GM19324 (cell line): ENCODE results near the gene PI4KA.
"Not testable (repeated sequence)": the region's sequence is repeated elsewhere in the genome, so short reads cannot be mapped to it uniquely, and the experiment has no call there.

Source experiments
- ATAC-seq: cut with Tn5 transposase; IDR thresholded peaks from one replicate; pipeline ENCODE4 v1.9.1; 2021; ENCODE audit warnings: mild to moderate bottlenecking, moderate library complexity; ENCODE audit not compliant: unreplicated experiment, low FRiP score

The PI4KA gene

GRCh38 chr22:20702546-20703413 is 155.8 kb downstream of the PI4KA start:
- ATAC-seq = peak; percentile 67

GRCh38 chr22:20702175-20702545 is 156.5 kb downstream of the PI4KA start:
- ATAC-seq = peak; percentile 30

- ATAC-seq = peak; percentile 3
These were observed 156.9 kb downstream of the PI4KA start for GRCh38 chr22:20701680-20702136.

GRCh38 chr22:20700347-20700746 is 158.3 kb downstream of the PI4KA start:
- not testable (repeated sequence) for ATAC-seq

- not testable (repeated sequence) for ATAC-seq
These were observed 158.8 kb downstream of the PI4KA start for GRCh38 chr22:20699856-20700255.

- not testable (repeated sequence) for ATAC-seq
These were observed 161.0 kb downstream of the PI4KA start for GRCh38 chr22:20697481-20698113.

- ATAC-seq = not testable (repeated sequence)
These were observed 162.6 kb downstream of the PI4KA start for GRCh38 chr22:20696056-20696455.

- not testable (repeated sequence) for ATAC-seq
These were observed 163.4 kb downstream of the PI4KA start for GRCh38 chr22:20695205-20695604.

GRCh38 chr22:20694256-20694655 is 164.4 kb downstream of the PI4KA start:
- not testable (repeated sequence) for ATAC-seq

GRCh38 chr22:20692926-20693325 is 165.7 kb downstream of the PI4KA start:
- ATAC-seq = not testable (repeated sequence)

- ATAC-seq = not testable (repeated sequence)
These were observed 167.9 kb downstream of the PI4KA start for GRCh38 chr22:20690586-20691317.

- not testable (repeated sequence) for ATAC-seq
These were observed 171.0 kb downstream of the PI4KA start for GRCh38 chr22:20687356-20688172.

GRCh38 chr22:20685764-20686163 is 172.8 kb downstream of the PI4KA start:
- not testable (repeated sequence) for ATAC-seq

- ATAC-seq = not testable (repeated sequence)
These were observed 179.7 kb downstream of the PI4KA start for GRCh38 chr22:20678792-20679435.

GRCh38 chr22:20677684-20678242 is 180.8 kb downstream of the PI4KA start:
- no peak for ATAC-seq

GRCh38 chr22:20675613-20676012 is 183.0 kb downstream of the PI4KA start:
- not testable (repeated sequence) for ATAC-seq

- ATAC-seq = no peak
These were observed 183.6 kb downstream of the PI4KA start for GRCh38 chr22:20674998-20675397.

- ATAC-seq = no peak
These were observed 185.1 kb downstream of the PI4KA start for GRCh38 chr22:20673295-20674195.
